Stimulated activated CD8-positive, alpha-beta memory T cell treated with anti-CD3 and anti-CD28 coated beads, Interleukin-2, amount 100 ng/mL, for 1 hour (primary cell): ENCODE measurements around the gene SYCE1L.

Source experiments
- DNase-seq, 2 donors: peaks; one replicate each; pipeline ENCODE4 v3.0.0-alpha.2; 2020; ENCODE audit warnings: low read depth in 2 of 2

Gene SYCE1L

GRCh38 chr16:77250400-77250799 lies 51.2 kb downstream of the SYCE1L start:
- no peak for DNase-seq
